ENCODE data around the gene LYSMD2.

DNA sequence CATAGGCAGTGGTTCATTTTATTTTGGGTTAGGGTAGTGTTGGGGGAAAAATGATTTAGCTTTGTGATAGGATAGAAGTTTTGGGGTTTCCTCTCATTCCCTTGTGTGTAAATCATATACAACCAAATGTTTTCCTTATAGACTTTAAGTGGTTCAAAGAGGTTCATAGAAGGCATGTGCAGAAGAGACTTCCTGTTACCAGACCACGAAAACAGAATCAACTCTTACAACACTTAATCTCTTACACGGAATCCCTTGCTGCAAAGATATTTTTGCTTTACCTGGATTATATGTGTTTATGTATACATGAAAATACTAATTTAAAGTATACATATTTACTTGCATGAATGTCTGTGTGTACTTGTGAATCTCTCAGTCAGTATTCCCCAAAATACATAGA lies 16.8 kb upstream of the LYSMD2 start:
- TF ChIP-seq GATA2 (IDR thresholded peaks at IDR 0.05; ENCODE audit: low read depth, low read length) (no peak), GATA3 (IDR thresholded peaks at IDR 0.05; ENCODE audit: low read depth, low read length) (no peak)

Measured in SH-SY5Y (cell line).